K562 (cell line): ENCODE results near the gene FHIT. TPM values are rescaled to one million over a fixed set of nuclear protein-coding genes. Genes with fewer than 3 reads are reported as not detected.

Experiments
- ARHGAP35 ChIP-seq: fragments of 450-650 bp; IDR thresholded peaks from 2 replicates; pipeline ENCODE4 v1.6.1; 2018; ENCODE audit not compliant: partially characterized antibody
- ARNT ChIP-seq, 2 experiments: fragments of 450-650 bp; IDR thresholded peaks; 2 replicates each; pipeline ENCODE4 v1.6.1; 2016; ENCODE audit warnings: mild to moderate bottlenecking in 1 of 2
- CEBPB ChIP-seq: fragments of 450-650 bp; IDR thresholded peaks from 2 replicates; pipeline ENCODE4 v1.6.1; 2016; ENCODE audit warnings: missing genetic modification characterization, missing compliant biosample characterization
- E2F6 ChIP-seq, 2 experiments: IDR thresholded peaks; 2 replicates each; pipeline ENCODE4 v1.6.1; 2011; ENCODE audit warnings: borderline replicate concordance in 1 of 2, control low read depth in 1 of 2, low read depth in 1 of 2, low read length in 1 of 2, mild to moderate bottlenecking in 1 of 2, mixed read lengths in 1 of 2, moderate library complexity in 1 of 2; ENCODE audit not compliant: insufficient read depth in 1 of 2, insufficient read length in 1 of 2, poor library complexity in 1 of 2, severe bottlenecking in 1 of 2; ENCODE audit errors: extremely low read depth in 1 of 2
- EP300 ChIP-seq: IDR thresholded peaks from 2 replicates; pipeline ENCODE4 v1.6.1; 2012; ENCODE audit warnings: low read length, improper control_type of control experiment
- EZH2 ChIP-seq: IDR thresholded peaks from 2 replicates; pipeline ENCODE4 v1.6.1; 2012; ENCODE audit warnings: low read depth, mild to moderate bottlenecking, inconsistent platforms, low read length, borderline replicate concordance
- HNRNPLL ChIP-seq: fragments of 200-400 bp; formaldehyde crosslinking; IDR thresholded peaks from 2 replicates; pipeline ENCODE4 v1.6.1; 2017; ENCODE audit warnings: low read length, low read depth, mild to moderate bottlenecking; ENCODE audit not compliant: poor library complexity, severe bottlenecking
- HOXB6 ChIP-seq: fragments of 250-450 bp; sonication (Bioruptor Pico); IDR thresholded peaks from 2 replicates; pipeline ENCODE4 v1.5.1; 2022; ENCODE audit warnings: mild to moderate bottlenecking, borderline replicate concordance
- KLF6 ChIP-seq: fragments of 250-450 bp; sonication (Bioruptor Pico); IDR thresholded peaks from 2 replicates; pipeline ENCODE4 v1.4.0; 2020; ENCODE audit warnings: mild to moderate bottlenecking, moderate library complexity, borderline replicate concordance
- MAZ ChIP-seq, 2 experiments: fragments of 450-650 bp in 1 of 2; sonication (generic) in 1 of 2; formaldehyde crosslinking; IDR thresholded peaks in 1 of 2; conservative IDR thresholded peaks in 1 of 2; 2 replicates each; pipeline versions ENCODE4 v1.4.0 to v1.5.0; 2020; ENCODE audit warnings: mild to moderate bottlenecking in 1 of 2, missing genetic modification reagents in 1 of 2
- MYNN ChIP-seq, 2 experiments: sonication (generic); formaldehyde crosslinking in 1 of 2; IDR thresholded peaks; 2 replicates each; pipeline versions ENCODE4 v1.5.0 to v1.6.1; 2016 to 2020; ENCODE audit warnings: antibody characterized with exemption in 1 of 2, missing genetic modification reagents in 1 of 2
- NCOA1 ChIP-seq: fragments of 450-650 bp; IDR thresholded peaks from 2 replicates; pipeline ENCODE4 v1.6.1; 2016; ENCODE audit warnings: low read depth
- NR4A1 ChIP-seq, 2 experiments: fragments of 250-450 bp in 1 of 2; fragments of 450-650 bp in 1 of 2; sonication (Bioruptor Pico) in 1 of 2; IDR thresholded peaks; 2 replicates each; pipeline versions ENCODE4 v1.4.0 to v1.6.1; 2016 to 2020; ENCODE audit warnings: mild to moderate bottlenecking in 2 of 2, missing compliant biosample characterization in 1 of 2, missing genetic modification characterization in 1 of 2, moderate library complexity in 1 of 2
- PRPF4 ChIP-seq: fragments of 200-400 bp; formaldehyde crosslinking; IDR thresholded peaks from one replicate; pipeline ENCODE4 v1.6.1; 2017; ENCODE audit warnings: low read length, low read depth, mild to moderate bottlenecking; ENCODE audit not compliant: insufficient read depth, poor library complexity, severe bottlenecking
- SIN3B ChIP-seq: fragments of 450-650 bp; IDR thresholded peaks from 2 replicates; pipeline ENCODE4 v1.6.1; 2017; ENCODE audit warnings: low read depth, mild to moderate bottlenecking, moderate library complexity
- SREBF2 ChIP-seq: sonication (generic); formaldehyde crosslinking; IDR thresholded peaks from 2 replicates; pipeline ENCODE4 v1.4.0; 2020; ENCODE audit warnings: mild to moderate bottlenecking, missing genetic modification reagents
- ZC3H4 ChIP-seq: sonication (generic); formaldehyde crosslinking; IDR thresholded peaks from 2 replicates; pipeline ENCODE4 v1.9.0; 2021; ENCODE audit warnings: missing genetic modification reagents, borderline replicate concordance
- ZC3H8 ChIP-seq: fragments of 450-650 bp; IDR thresholded peaks from 2 replicates; pipeline ENCODE4 v1.6.1; 2017
- ZKSCAN8 ChIP-seq: fragments of 200-800 bp; sonication (Bioruptor generic); IDR thresholded peaks from 2 replicates; pipeline ENCODE4 v1.6.1; 2016; ENCODE audit warnings: missing genetic modification characterization, missing compliant biosample characterization
- ZNF140 ChIP-seq: fragments of 250-450 bp; sonication (Bioruptor Pico); IDR thresholded peaks from 2 replicates; pipeline ENCODE4 v1.8.0; 2021; ENCODE audit warnings: moderate library complexity, mild to moderate bottlenecking, inconsistent platforms
- ZNF699 ChIP-seq: fragments of 250-450 bp; sonication (Bioruptor Pico); IDR thresholded peaks from 2 replicates; pipeline ENCODE4 v1.8.0; 2021; ENCODE audit warnings: mild to moderate bottlenecking, moderate library complexity; ENCODE audit not compliant: insufficient replicate concordance
- ZNF75A ChIP-seq: fragments of 450-650 bp; formaldehyde crosslinking; IDR thresholded peaks from 2 replicates; pipeline ENCODE4 v1.4.0; 2020; ENCODE audit warnings: mild to moderate bottlenecking
- ZNF77 ChIP-seq: fragments of 250-450 bp; sonication (Bioruptor Pico); IDR thresholded peaks from 2 replicates; pipeline ENCODE4 v1.5.0; 2020
- ZNF778 ChIP-seq: fragments of 450-650 bp; formaldehyde crosslinking; IDR thresholded peaks from 2 replicates; pipeline ENCODE4 v1.4.0; 2020; ENCODE audit warnings: mild to moderate bottlenecking, moderate library complexity
- polyA plus RNA-seq, 8 experiments: library from polyadenylated mRNA; depleted of rRNA in 4 of 8; stranded (reverse) in 5 of 8; unstranded in 3 of 8; fragments of >200 nt; fragmentation: Nextera tagmentation in 2 of 8; fragmentation: Illumina TruSeq in 1 of 8; extraction: Ambion mirVana in 2 of 8; extraction: Trizol in 1 of 8; gene quantifications; 2 replicates each; pipeline versions ENCODE4 v1.2.1 to v1.2.3, GENCODE V29; 2011 to 2014; ENCODE audit warnings: inconsistent platforms in 1 of 8, missing spikeins in 1 of 8
- total RNA-seq, 7 experiments: library from RNA; depleted of rRNA in 6 of 7; stranded (reverse); fragments of >200 nt in 6 of 7; fragmentation: Illumina TruSeq in 2 of 7; extraction: Trizol in 2 of 7; gene quantifications; 2 replicates each; pipeline versions ENCODE4 v1.2.1 to v1.2.3, GENCODE V29; 2011 to 2021; ENCODE audit warnings: low replicate concordance in 1 of 7
- TF ChIP-seq, protein P1 (sequence below): fragments of 250-450 bp; sonication (Bioruptor Pico); IDR thresholded peaks from 2 replicates; pipeline ENCODE4 v1.4.0; 2020; ENCODE audit warnings: mild to moderate bottlenecking, moderate library complexity
- TF ChIP-seq, protein P2 (sequence below): fragments of 450-650 bp; formaldehyde crosslinking; IDR thresholded peaks from 2 replicates; pipeline ENCODE4 v1.4.0; 2022; ENCODE audit warnings: missing genetic modification characterization

FHIT gene
- total and polyA plus RNA-seq, 9 of the 15 experiments (the other 6 are each of a cell fraction or from before 2014, with no cell fraction given) = 1.7 to 9.1 (median 4.3) TPM

GRCh38 chr3:60277361-60277800 is 973.9 kb downstream of the FHIT start (continued):
- no peak for TF ChIP-seq ZKSCAN8 (CRISPR knock-in tag)
- TF ChIP-seq NR4A1 (CRISPR knock-in tag; IDR thresholded peaks at IDR 0.05) = no peak
- TF ChIP-seq NR4A1 (tag; IDR thresholded peaks at IDR 0.05) = no peak
- TF ChIP-seq ZC3H8 = no peak
- no peak for TF ChIP-seq ZC3H4 (CRISPR knock-in tag)
- 0 out of 4 replicates have a peak, but pooled peaks of 1 of the 2 experiments have one; percentile 23 for TF ChIP-seq MAZ (CRISPR knock-in tag; conservative IDR thresholded peaks at IDR 0.05 in 1 of 2, IDR thresholded peaks at IDR 0.05 in 1 of 2)
- no peak for TF ChIP-seq SREBF2 (CRISPR knock-in tag)
- no peak for TF ChIP-seq ZNF140 (CRISPR knock-in tag)
- TF ChIP-seq ZNF75A (CRISPR knock-in tag) = no peak
- no peak for TF ChIP-seq ZNF699 (CRISPR knock-in tag)
- no peak for TF ChIP-seq SIN3B
- no peak for TF ChIP-seq HNRNPLL
- TF ChIP-seq HOXB6 (CRISPR knock-in tag) = no peak
- TF ChIP-seq E2F6 (IDR thresholded peaks at IDR 0.05; ENCODE audit: borderline replicate concordance in 1 of 2, extremely low read depth in 1 of 2, insufficient read depth in 1 of 2, insufficient read length in 1 of 2, low read depth in 1 of 2, low read length in 1 of 2, poor library complexity in 1 of 2, severe bottlenecking in 1 of 2) = peak; percentile 79 to 87
- TF ChIP-seq NCOA1 = no peak
- TF ChIP-seq EP300 = no peak
- TF ChIP-seq, protein P1, sequence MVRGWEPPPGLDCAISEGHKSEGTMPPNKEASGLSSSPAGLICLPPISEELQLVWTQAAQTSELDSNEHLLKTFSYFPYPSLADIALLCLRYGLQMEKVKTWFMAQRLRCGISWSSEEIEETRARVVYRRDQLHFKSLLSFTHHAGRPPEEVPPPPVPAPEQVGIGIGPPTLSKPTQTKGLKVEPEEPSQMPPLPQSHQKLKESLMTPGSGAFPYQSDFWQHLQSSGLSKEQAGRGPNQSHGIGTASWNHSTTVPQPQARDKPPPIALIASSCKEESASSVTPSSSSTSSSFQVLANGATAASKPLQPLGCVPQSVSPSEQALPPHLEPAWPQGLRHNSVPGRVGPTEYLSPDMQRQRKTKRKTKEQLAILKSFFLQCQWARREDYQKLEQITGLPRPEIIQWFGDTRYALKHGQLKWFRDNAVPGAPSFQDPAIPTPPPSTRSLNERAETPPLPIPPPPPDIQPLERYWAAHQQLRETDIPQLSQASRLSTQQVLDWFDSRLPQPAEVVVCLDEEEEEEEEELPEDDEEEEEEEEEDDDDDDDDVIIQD = no peak
- TF ChIP-seq ARHGAP35 = no peak
- TF ChIP-seq, protein P2, sequence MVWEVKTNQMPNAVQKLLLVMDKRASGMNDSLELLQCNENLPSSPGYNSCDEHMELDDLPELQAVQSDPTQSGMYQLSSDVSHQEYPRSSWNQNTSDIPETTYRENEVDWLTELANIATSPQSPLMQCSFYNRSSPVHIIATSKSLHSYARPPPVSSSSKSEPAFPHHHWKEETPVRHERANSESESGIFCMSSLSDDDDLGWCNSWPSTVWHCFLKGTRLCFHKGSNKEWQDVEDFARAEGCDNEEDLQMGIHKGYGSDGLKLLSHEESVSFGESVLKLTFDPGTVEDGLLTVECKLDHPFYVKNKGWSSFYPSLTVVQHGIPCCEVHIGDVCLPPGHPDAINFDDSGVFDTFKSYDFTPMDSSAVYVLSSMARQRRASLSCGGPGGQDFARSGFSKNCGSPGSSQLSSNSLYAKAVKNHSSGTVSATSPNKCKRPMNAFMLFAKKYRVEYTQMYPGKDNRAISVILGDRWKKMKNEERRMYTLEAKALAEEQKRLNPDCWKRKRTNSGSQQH (CRISPR knock-in tag) = no peak
- no peak for TF ChIP-seq EZH2
- TF ChIP-seq KLF6 (CRISPR knock-in tag) = no peak
- no peak for TF ChIP-seq ZNF778 (CRISPR knock-in tag)
- TF ChIP-seq ARNT (IDR thresholded peaks at IDR 0.05) = no peak
- TF ChIP-seq MYNN (IDR thresholded peaks at IDR 0.05) = peak; percentile 26; the same call in 1 of the 2 replicates
- no peak for TF ChIP-seq MYNN (CRISPR knock-in tag; IDR thresholded peaks at IDR 0.05)
- no peak for TF ChIP-seq CEBPB (tag)
- no peak for TF ChIP-seq PRPF4
- TF ChIP-seq ZNF77 (CRISPR knock-in tag) = no peak
